Kidney (tissue), 14 donors: ENCODE results near the gene ZMYND10. TPM values are rescaled to one million over a fixed set of nuclear protein-coding genes. Genes with fewer than 3 reads are reported as not detected.

Experiments used
- DNase-seq, 5 donors: peaks; one replicate each; pipeline ENCODE4 v3.0.0-alpha.2; 2013 to 2020
- FAIRE-seq: peaks from 2 replicates; lab custom pipeline; 2012; peaks lifted over from hg19 to GRCh38; lab: Jason Lieb, UNC
- H3K27ac ChIP-seq, 2 donors: one replicate each; pipeline ENCODE4 v1.7.0; 2013; ENCODE audit warnings: low read depth in 2 of 2, low read length in 2 of 2, inconsistent platforms in 1 of 2
- H3K27me3 ChIP-seq: one replicate; pipeline ENCODE4 v1.7.1; 2013; ENCODE audit warnings: low read length, inconsistent platforms; ENCODE audit not compliant: control insufficient read depth, insufficient read depth
- H3K36me3 ChIP-seq, 3 donors: one replicate each; pipeline versions ENCODE4 v1.7.0 to v1.7.1; 2013; ENCODE audit warnings: low read length in 3 of 3, control low read depth in 1 of 3, inconsistent platforms in 1 of 3; ENCODE audit not compliant: insufficient read depth in 3 of 3, control insufficient read depth in 2 of 3
- H3K4me1 ChIP-seq, 3 donors: one replicate each; pipeline versions ENCODE4 v1.7.0 to v1.7.1; 2013; ENCODE audit warnings: low read length in 3 of 3, inconsistent platforms in 1 of 3, low read depth in 1 of 3; ENCODE audit not compliant: control insufficient read depth in 2 of 3, insufficient read depth in 2 of 3
- H3K4me3 ChIP-seq, 3 donors: one replicate each; pipeline versions ENCODE4 v1.7.0 to v1.8.1; 2013; ENCODE audit warnings: low read length in 3 of 3, control low read depth in 1 of 3, inconsistent platforms in 1 of 3
- H3K9ac ChIP-seq, 3 donors: one replicate each; pipeline versions ENCODE4 v1.7.0 to v1.7.1; 2013; ENCODE audit warnings: low read length in 3 of 3, control low read depth in 1 of 3, inconsistent platforms in 1 of 3
- H3K9me3 ChIP-seq, 3 donors: one replicate each; pipeline versions ENCODE4 v1.7.0 to v1.7.1; 2013; ENCODE audit warnings: low read length in 3 of 3, control low read depth in 1 of 3, inconsistent platforms in 1 of 3; ENCODE audit not compliant: control insufficient read depth in 2 of 3, insufficient read depth in 1 of 3
- CTCF ChIP-seq: IDR thresholded peaks from 3 replicates; pipeline ENCODE4 v1.5.1; 2012; ENCODE audit warnings: mild to moderate bottlenecking, moderate library complexity, borderline replicate concordance; ENCODE audit not compliant: insufficient read depth; ENCODE audit errors: extremely low read depth
- intact Hi-C: fragments of 100-400 bp; cut with DNase I; formaldehyde crosslinking; loops from one replicate; pipeline ENCODE4 v1.11.1; 2022
- polyA plus RNA-seq: library from polyadenylated mRNA; stranded (reverse); fragments of 350-450 nt; fragmentation: Illumina TruSeq; extraction: RNeasy Lipid Tissue Mini Kit (QIAGEN cat#74804); gene quantifications from one replicate; pipeline ENCODE4 v1.2.3, GENCODE V29; 2014; ENCODE audit warnings: low read depth, low replicate concordance; ENCODE audit not compliant: insufficient read depth
- total RNA-seq: library from RNA; stranded (reverse); fragmentation: NEBNext Ultra II Directional; extraction: Animal tissue kit (Norgen Biotek cat#: 25700); gene quantifications from one replicate; pipeline ENCODE4 v1.2.1, GENCODE V29; 2021
- donor health status: control.
- donor health status: control.
- donor health status: control.
- donor health status: control.
- donor health status: control.
- donor health status: DM: yes; HTN: yes; CAD: no.
- donor health status: Normal renal cell carcinoma (clear cell type).

The ZMYND10 gene
- total and polyA plus RNA-seq, 2 donors from 2014 or later = 10.0 to 14.2 TPM

- peaks cover 0 to 17% (median 0%) of the 10 kb centered on the region in 3 donors for H3K4me1 ChIP-seq
- DNase-seq = peak; percentile 91 to 96 (median 92)
- peak overlapping the region; percentile 51 to 72 (median 70) for H3K4me3 ChIP-seq
- intact Hi-C loops = no loop called here
- FAIRE-seq = no peak
- H3K27ac ChIP-seq = peak overlapping the region in 1 of 2 donors; percentile 32
- no peaks in the 10 kb centered on the region for H3K36me3 ChIP-seq
- TF ChIP-seq CTCF = no peak
- no peaks in the 10 kb centered on the region for H3K27me3 ChIP-seq
- H3K9ac ChIP-seq = peak overlapping the region; percentile 22 to 69 (median 59)
- no peaks in the 10 kb centered on the region for H3K9me3 ChIP-seq
Observed at GRCh38 chr3:50365080-50365841, 19.7 kb upstream of the ZMYND10 start.

GRCh38 chr3:50364573-50365079 lies 19.1 kb upstream of the ZMYND10 start:
- Histone ChIP-seq H3K27me3 (no peaks in the 10 kb centered on the region), H3K27ac (no peak overlapping the region), H3K9ac (peak overlapping the region in 1 of 3 donors; percentile 3), H3K9me3 (no peaks in the 10 kb centered on the region), H3K36me3 (no peaks in the 10 kb centered on the region), H3K4me1 (peaks cover 0 to 19% (median 0%) of the 10 kb centered on the region in 3 donors), H3K4me3 (peak overlapping the region in 2 of 3 donors; percentile 38 to 72)
- intact Hi-C loops = no loop called here
- no peak for FAIRE-seq
- DNase-seq = peak in 1 of 5 donors; percentile 87
- no peak for TF ChIP-seq CTCF

- H3K4me1 ChIP-seq = peaks cover 0 to 47% (median 26%) of the 10 kb centered on the region in 3 donors
- FAIRE-seq (no peak), DNase-seq (no peak)
- no peaks in the 10 kb centered on the region for H3K27me3 ChIP-seq
- peak overlapping the region; percentile 41 to 86 (median 45) for H3K4me3 ChIP-seq
- intact Hi-C loops = no loop called here
- H3K9me3 ChIP-seq = no peaks in the 10 kb centered on the region
- no peak overlapping the region for H3K9ac ChIP-seq
- TF ChIP-seq CTCF = no peak
- peaks cover 3 to 17% (median 8%) of the 10 kb centered on the region in 3 donors for H3K36me3 ChIP-seq
- no peak overlapping the region for H3K27ac ChIP-seq
Observed at GRCh38 chr3:50359760-50360110, 14.2 kb upstream of the ZMYND10 start.
